GM23338 (cell line): ENCODE results near the gene CNTN5. TPM values are rescaled to one million over a fixed set of nuclear protein-coding genes. Genes with fewer than 3 reads are reported as not detected.

Experiments
- ATAC-seq: fragments of 200-7000 bp; cut with Tn5 transposase; 3 replicates; pipeline ENCODE4 v1.9.1; 2020
- DNase-seq: peaks from one replicate; pipeline ENCODE4 v3.0.0-alpha.2; 2015; ENCODE audit warnings: low spot score
- H2AFZ ChIP-seq: fragments of 200-600 bp; sonication (generic); 2 replicates; pipeline ENCODE4 v1.8.0; 2016; ENCODE audit warnings: antibody characterized with exemption, mild to moderate bottlenecking, moderate library complexity
- H3F3A ChIP-seq: fragments of 200-600 bp; sonication (generic); replicated peaks from 2 replicates; pipeline ENCODE4 v1.8.0; 2017; ENCODE audit warnings: antibody characterized with exemption, mixed run types, low read depth
- H3K27ac ChIP-seq: fragments of 200-600 bp; sonication (generic); 2 replicates; pipeline ENCODE4 v1.6.1; 2016; ENCODE audit warnings: low read depth
- H3K27me3 ChIP-seq: fragments of 200-600 bp; sonication (generic); 2 replicates; pipeline ENCODE4 v1.8.0; 2016; ENCODE audit warnings: mild to moderate bottlenecking, mixed run types, moderate library complexity; ENCODE audit not compliant: insufficient read depth
- H3K36me3 ChIP-seq: fragments of 200-600 bp; sonication (generic); 2 replicates; pipeline ENCODE4 v1.8.0; 2016; ENCODE audit warnings: mild to moderate bottlenecking; ENCODE audit not compliant: insufficient read depth
- H3K4me1 ChIP-seq: fragments of 200-600 bp; sonication (generic); 2 replicates; pipeline ENCODE4 v1.8.0; 2016; ENCODE audit warnings: mild to moderate bottlenecking, moderate library complexity; ENCODE audit not compliant: insufficient read depth
- H3K4me2 ChIP-seq: fragments of 200-600 bp; sonication (generic); 2 replicates; pipeline ENCODE4 v1.7.1; 2017; ENCODE audit warnings: mixed run types
- H3K4me3 ChIP-seq: fragments of 200-600 bp; sonication (generic); 2 replicates; pipeline ENCODE4 v1.6.1; 2016; ENCODE audit warnings: mixed run types
- H3K79me2 ChIP-seq: fragments of 200-600 bp; sonication (generic); replicated peaks from 2 replicates; pipeline ENCODE4 v1.8.0; 2017; ENCODE audit warnings: mild to moderate bottlenecking; ENCODE audit not compliant: insufficient read depth
- H3K9me2 ChIP-seq: fragments of 200-600 bp; sonication (generic); 2 replicates; pipeline ENCODE4 v1.8.0; 2017; ENCODE audit not compliant: insufficient read depth
- H4K20me1 ChIP-seq: fragments of 200-600 bp; sonication (generic); replicated peaks from 2 replicates; pipeline ENCODE4 v1.8.0; 2017; ENCODE audit warnings: mild to moderate bottlenecking; ENCODE audit not compliant: insufficient read depth
- H3K27ac Mint-ChIP-seq: 2 replicates; pipeline ENCODE4 v1.8.0; 2020; ENCODE audit warnings: inconsistent platforms, mild to moderate bottlenecking, moderate library complexity, mixed read lengths
- H3K27me3 Mint-ChIP-seq: 3 replicates; pipeline ENCODE4 v1.8.0; 2022; ENCODE audit warnings: low read depth, mild to moderate bottlenecking, moderate library complexity, mixed read lengths, inconsistent platforms; ENCODE audit not compliant: insufficient read depth, poor library complexity
- H3K36me3 Mint-ChIP-seq: 3 replicates; pipeline ENCODE4 v1.8.0; 2021; ENCODE audit warnings: low read depth, mild to moderate bottlenecking, inconsistent platforms, moderate library complexity, mixed read lengths
- H3K4me1 Mint-ChIP-seq: 3 replicates; pipeline ENCODE4 v1.8.0; 2020; ENCODE audit warnings: mild to moderate bottlenecking, inconsistent platforms, mixed read lengths
- H3K4me3 Mint-ChIP-seq: 3 replicates; pipeline ENCODE4 v1.8.0; 2021; ENCODE audit warnings: moderate library complexity, mild to moderate bottlenecking, inconsistent platforms, mixed read lengths
- H3K9me3 Mint-ChIP-seq: 3 replicates; pipeline ENCODE4 v1.8.0; 2020; ENCODE audit warnings: moderate library complexity, mild to moderate bottlenecking, inconsistent platforms, mixed read lengths
- ETS1 ChIP-seq: IDR thresholded peaks from 2 replicates; pipeline ENCODE4 v1.6.1; 2016; ENCODE audit warnings: antibody characterized with exemption
- JUNB ChIP-seq: IDR thresholded peaks from one replicate; pipeline ENCODE4 v1.6.1; 2016; ENCODE audit warnings: antibody characterized with exemption; ENCODE audit not compliant: unreplicated experiment
- ZNF114 ChIP-seq: fragments of 250-450 bp; sonication (Bioruptor Pico); IDR thresholded peaks from 2 replicates; pipeline ENCODE4 v1.5.0; 2020; ENCODE audit warnings: mild to moderate bottlenecking, moderate library complexity
- ZNF331 ChIP-seq: fragments of 250-450 bp; sonication (Bioruptor Pico); IDR thresholded peaks from 2 replicates; pipeline ENCODE4 v1.5.0; 2020; ENCODE audit warnings: low read depth, mild to moderate bottlenecking, moderate library complexity
- polyA plus RNA-seq: library from polyadenylated mRNA; unstranded; fragments of >200 nt; fragmentation: Nextera tagmentation; extraction: Ambion mirVana; gene quantifications from 2 replicates; pipeline ENCODE4 v1.2.1, GENCODE V29; 2016
- total RNA-seq: library from RNA; depleted of rRNA; stranded (reverse); fragments of >200 nt; shearing (Covaris generic); gene quantifications from 2 replicates; pipeline ENCODE4 v1.2.3, GENCODE V29; 2014
- TF ChIP-seq, protein P1 (sequence below): IDR thresholded peaks from one replicate; pipeline ENCODE4 v1.6.1; 2018; ENCODE audit warnings: antibody characterized with exemption; ENCODE audit not compliant: unreplicated experiment
- TF ChIP-seq, protein P2 (sequence below), 2 experiments: fragments of 200-600 bp in 1 of 2; sonication (generic) in 1 of 2; conservative IDR thresholded peaks; 2 replicates each; pipeline versions ENCODE4 v1.5.1 to v1.6.1; 2016 to 2017; ENCODE audit warnings: antibody characterized with exemption in 2 of 2, low read depth in 2 of 2, mild to moderate bottlenecking in 2 of 2, moderate library complexity in 1 of 2
- TF ChIP-seq, protein P3 (sequence below): fragments of 250-450 bp; sonication (Bioruptor Pico); IDR thresholded peaks from 2 replicates; pipeline ENCODE4 v1.5.0; 2020; ENCODE audit warnings: mild to moderate bottlenecking, moderate library complexity

CNTN5 gene
- total and polyA plus RNA-seq, 2 experiments from 2014 or later = not detected

DNA sequence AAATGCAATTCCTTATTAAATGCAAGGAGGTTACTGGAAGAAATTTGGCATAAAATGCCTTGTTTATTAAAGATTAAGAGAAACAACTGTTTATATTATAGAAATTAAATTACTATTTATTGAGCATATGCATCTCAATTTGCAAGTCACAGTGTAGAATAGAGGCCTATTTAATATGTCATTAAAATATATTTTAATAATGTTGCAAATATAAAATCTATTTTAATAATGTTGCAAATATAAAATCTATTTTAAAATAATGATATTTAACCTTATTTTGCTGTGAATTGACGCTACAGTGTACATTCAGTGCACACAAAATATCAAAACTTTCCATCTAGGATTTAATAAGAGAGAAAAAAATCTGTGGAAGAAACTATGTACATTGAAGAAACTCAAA is 188.1 kb downstream of the CNTN5 start (continued):
- TF ChIP-seq, protein P1, sequence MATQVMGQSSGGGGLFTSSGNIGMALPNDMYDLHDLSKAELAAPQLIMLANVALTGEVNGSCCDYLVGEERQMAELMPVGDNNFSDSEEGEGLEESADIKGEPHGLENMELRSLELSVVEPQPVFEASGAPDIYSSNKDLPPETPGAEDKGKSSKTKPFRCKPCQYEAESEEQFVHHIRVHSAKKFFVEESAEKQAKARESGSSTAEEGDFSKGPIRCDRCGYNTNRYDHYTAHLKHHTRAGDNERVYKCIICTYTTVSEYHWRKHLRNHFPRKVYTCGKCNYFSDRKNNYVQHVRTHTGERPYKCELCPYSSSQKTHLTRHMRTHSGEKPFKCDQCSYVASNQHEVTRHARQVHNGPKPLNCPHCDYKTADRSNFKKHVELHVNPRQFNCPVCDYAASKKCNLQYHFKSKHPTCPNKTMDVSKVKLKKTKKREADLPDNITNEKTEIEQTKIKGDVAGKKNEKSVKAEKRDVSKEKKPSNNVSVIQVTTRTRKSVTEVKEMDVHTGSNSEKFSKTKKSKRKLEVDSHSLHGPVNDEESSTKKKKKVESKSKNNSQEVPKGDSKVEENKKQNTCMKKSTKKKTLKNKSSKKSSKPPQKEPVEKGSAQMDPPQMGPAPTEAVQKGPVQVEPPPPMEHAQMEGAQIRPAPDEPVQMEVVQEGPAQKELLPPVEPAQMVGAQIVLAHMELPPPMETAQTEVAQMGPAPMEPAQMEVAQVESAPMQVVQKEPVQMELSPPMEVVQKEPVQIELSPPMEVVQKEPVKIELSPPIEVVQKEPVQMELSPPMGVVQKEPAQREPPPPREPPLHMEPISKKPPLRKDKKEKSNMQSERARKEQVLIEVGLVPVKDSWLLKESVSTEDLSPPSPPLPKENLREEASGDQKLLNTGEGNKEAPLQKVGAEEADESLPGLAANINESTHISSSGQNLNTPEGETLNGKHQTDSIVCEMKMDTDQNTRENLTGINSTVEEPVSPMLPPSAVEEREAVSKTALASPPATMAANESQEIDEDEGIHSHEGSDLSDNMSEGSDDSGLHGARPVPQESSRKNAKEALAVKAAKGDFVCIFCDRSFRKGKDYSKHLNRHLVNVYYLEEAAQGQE = no peak

DNA sequence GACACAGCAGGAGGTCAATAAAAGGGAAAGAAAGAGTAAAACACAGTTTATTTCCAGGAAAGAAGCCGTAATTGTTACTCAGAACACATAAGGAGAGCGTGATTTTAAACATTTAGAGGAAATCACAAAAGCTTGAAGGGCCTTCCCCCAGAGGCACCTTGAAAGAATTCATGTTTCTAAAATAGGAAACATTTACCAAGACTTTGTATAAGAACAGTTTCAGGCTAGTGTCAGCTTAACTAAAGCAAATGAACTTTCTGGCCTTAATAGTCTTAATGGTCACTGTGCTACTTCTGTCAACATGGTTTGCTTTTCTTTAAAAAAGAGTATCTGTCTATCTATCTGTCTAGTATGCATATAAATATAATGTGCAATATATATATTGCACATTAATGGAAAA is 208.8 kb downstream of the CNTN5 start:
- DNase-seq (no peak), ATAC-seq (no peak)
- no peaks in the 10 kb centered on the region for H3F3A ChIP-seq
- no peak overlapping the region; the same call in 1 of the 2 replicates for H3K27ac Mint-ChIP-seq
- peaks cover 4% of the 10 kb centered on the region; the same call in 1 of the 3 replicates for H3K36me3 Mint-ChIP-seq
- 0 out of 3 replicates have a peak, but pooled peaks cover 11% of the 10 kb centered on the region for H3K9me3 Mint-ChIP-seq
- no peaks in the 10 kb centered on the region for H3K27me3 ChIP-seq
- TF ChIP-seq JUNB = no peak
- TF ChIP-seq, protein P2, sequence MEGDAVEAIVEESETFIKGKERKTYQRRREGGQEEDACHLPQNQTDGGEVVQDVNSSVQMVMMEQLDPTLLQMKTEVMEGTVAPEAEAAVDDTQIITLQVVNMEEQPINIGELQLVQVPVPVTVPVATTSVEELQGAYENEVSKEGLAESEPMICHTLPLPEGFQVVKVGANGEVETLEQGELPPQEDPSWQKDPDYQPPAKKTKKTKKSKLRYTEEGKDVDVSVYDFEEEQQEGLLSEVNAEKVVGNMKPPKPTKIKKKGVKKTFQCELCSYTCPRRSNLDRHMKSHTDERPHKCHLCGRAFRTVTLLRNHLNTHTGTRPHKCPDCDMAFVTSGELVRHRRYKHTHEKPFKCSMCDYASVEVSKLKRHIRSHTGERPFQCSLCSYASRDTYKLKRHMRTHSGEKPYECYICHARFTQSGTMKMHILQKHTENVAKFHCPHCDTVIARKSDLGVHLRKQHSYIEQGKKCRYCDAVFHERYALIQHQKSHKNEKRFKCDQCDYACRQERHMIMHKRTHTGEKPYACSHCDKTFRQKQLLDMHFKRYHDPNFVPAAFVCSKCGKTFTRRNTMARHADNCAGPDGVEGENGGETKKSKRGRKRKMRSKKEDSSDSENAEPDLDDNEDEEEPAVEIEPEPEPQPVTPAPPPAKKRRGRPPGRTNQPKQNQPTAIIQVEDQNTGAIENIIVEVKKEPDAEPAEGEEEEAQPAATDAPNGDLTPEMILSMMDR (conservative IDR thresholded peaks at IDR 0.05; ENCODE audit: low read depth in 2 of 2) = no peak
- H3K9me2 ChIP-seq = no peaks in the 10 kb centered on the region
- H3K4me2 ChIP-seq = no peak overlapping the region
- peaks cover 4% of the 10 kb centered on the region for H3K27me3 Mint-ChIP-seq
- no peaks in the 10 kb centered on the region for H4K20me1 ChIP-seq
- H3K4me1 ChIP-seq = no peaks in the 10 kb centered on the region
- H3K27ac ChIP-seq = no peak overlapping the region
- H2AFZ ChIP-seq = no peak overlapping the region
- no peak overlapping the region for H3K4me3 Mint-ChIP-seq
- no peaks in the 10 kb centered on the region for H3K36me3 ChIP-seq
- no peak overlapping the region for H3K4me3 ChIP-seq
- H3K79me2 ChIP-seq = no peaks in the 10 kb centered on the region
- H3K4me1 Mint-ChIP-seq = no peaks in the 10 kb centered on the region

GRCh38 chr11:99234534-99234933 is 213.8 kb downstream of the CNTN5 start:
- Mint-ChIP-seq H3K4me3 (no peak overlapping the region), H3K27me3 (peaks cover 4% of the 10 kb centered on the region), H3K27ac (no peak overlapping the region), H3K4me1 (no peaks in the 10 kb centered on the region), H3K9me3 (0 out of 3 replicates have a peak, but pooled peaks cover 11% of the 10 kb centered on the region), H3K36me3 (peaks cover 4% of the 10 kb centered on the region; the same call in 1 of the 3 replicates)
- Histone ChIP-seq H3K4me2 (no peak overlapping the region), H4K20me1 (no peaks in the 10 kb centered on the region), H3K4me3 (no peak overlapping the region), H3K27ac (no peak overlapping the region), H2AFZ (no peak overlapping the region), H3K36me3 (no peaks in the 10 kb centered on the region), H3K27me3 (no peaks in the 10 kb centered on the region), H3K9me2 (no peaks in the 10 kb centered on the region), H3K79me2 (no peaks in the 10 kb centered on the region), H3K4me1 (no peaks in the 10 kb centered on the region), H3F3A (no peaks in the 10 kb centered on the region)
- DNase-seq = no peak
- ATAC-seq = no peak
- TF ChIP-seq ZNF331 (CRISPR knock-in tag) = no peak
- TF ChIP-seq, protein P3, sequence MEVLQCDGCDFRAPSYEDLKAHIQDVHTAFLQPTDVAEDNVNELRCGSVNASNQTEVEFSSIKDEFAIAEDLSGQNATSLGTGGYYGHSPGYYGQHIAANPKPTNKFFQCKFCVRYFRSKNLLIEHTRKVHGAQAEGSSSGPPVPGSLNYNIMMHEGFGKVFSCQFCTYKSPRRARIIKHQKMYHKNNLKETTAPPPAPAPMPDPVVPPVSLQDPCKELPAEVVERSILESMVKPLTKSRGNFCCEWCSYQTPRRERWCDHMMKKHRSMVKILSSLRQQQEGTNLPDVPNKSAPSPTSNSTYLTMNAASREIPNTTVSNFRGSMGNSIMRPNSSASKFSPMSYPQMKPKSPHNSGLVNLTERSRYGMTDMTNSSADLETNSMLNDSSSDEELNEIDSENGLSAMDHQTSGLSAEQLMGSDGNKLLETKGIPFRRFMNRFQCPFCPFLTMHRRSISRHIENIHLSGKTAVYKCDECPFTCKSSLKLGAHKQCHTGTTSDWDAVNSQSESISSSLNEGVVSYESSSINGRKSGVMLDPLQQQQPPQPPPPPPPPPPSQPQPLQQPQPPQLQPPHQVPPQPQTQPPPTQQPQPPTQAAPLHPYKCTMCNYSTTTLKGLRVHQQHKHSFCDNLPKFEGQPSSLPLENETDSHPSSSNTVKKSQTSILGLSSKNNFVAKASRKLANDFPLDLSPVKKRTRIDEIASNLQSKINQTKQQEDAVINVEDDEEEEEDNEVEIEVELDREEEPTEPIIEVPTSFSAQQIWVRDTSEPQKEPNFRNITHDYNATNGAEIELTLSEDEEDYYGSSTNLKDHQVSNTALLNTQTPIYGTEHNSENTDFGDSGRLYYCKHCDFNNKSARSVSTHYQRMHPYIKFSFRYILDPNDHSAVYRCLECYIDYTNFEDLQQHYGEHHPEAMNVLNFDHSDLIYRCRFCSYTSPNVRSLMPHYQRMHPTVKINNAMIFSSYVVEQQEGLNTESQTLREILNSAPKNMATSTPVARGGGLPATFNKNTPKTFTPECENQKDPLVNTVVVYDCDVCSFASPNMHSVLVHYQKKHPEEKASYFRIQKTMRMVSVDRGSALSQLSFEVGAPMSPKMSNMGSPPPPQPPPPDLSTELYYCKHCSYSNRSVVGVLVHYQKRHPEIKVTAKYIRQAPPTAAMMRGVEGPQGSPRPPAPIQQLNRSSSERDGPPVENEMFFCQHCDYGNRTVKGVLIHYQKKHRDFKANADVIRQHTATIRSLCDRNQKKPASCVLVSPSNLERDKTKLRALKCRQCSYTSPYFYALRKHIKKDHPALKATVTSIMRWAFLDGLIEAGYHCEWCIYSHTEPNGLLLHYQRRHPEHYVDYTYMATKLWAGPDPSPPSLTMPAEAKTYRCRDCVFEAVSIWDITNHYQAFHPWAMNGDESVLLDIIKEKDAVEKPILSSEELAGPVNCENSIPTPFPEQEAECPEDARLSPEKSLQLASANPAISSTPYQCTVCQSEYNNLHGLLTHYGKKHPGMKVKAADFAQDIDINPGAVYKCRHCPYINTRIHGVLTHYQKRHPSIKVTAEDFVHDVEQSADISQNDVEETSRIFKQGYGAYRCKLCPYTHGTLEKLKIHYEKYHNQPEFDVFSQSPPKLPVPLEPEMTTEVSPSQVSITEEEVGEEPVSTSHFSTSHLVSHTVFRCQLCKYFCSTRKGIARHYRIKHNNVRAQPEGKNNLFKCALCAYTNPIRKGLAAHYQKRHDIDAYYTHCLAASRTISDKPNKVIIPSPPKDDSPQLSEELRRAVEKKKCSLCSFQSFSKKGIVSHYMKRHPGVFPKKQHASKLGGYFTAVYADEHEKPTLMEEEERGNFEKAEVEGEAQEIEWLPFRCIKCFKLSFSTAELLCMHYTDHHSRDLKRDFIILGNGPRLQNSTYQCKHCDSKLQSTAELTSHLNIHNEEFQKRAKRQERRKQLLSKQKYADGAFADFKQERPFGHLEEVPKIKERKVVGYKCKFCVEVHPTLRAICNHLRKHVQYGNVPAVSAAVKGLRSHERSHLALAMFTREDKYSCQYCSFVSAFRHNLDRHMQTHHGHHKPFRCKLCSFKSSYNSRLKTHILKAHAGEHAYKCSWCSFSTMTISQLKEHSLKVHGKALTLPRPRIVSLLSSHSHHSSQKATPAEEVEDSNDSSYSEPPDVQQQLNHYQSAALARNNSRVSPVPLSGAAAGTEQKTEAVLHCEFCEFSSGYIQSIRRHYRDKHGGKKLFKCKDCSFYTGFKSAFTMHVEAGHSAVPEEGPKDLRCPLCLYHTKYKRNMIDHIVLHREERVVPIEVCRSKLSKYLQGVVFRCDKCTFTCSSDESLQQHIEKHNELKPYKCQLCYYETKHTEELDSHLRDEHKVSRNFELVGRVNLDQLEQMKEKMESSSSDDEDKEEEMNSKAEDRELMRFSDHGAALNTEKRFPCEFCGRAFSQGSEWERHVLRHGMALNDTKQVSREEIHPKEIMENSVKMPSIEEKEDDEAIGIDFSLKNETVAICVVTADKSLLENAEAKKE (CRISPR knock-in tag) = no peak
- TF ChIP-seq ZNF114 = no peak
- TF ChIP-seq ETS1 = no peak
